Adrenal gland (tissue), 12 donors: ENCODE data around the gene OSBP2. TPM values are rescaled to one million over a fixed set of nuclear protein-coding genes. Genes with fewer than 3 reads are reported as not detected.

Experiments used
- DNase-seq, 7 donors: peaks; one replicate each; pipeline ENCODE4 v3.0.0-alpha.2; 2019 to 2020
- H3K27ac ChIP-seq, 5 donors: fragments of 200-600 bp; sonication (generic) in 4 of 5; 1 replicate in 3 of 5; 2 replicates in 2 of 5; pipeline versions ENCODE4 v1.5.1 to v1.8.0; 2016 to 2020; ENCODE audit warnings: mild to moderate bottlenecking in 1 of 5
- H3K27me3 ChIP-seq: fragments of 200-600 bp; 2 replicates; pipeline ENCODE4 v1.8.0; 2021
- H3K36me3 ChIP-seq, 2 donors: fragments of 200-600 bp; replicated peaks in 1 of 2; 1 replicate in 1 of 2; 2 replicates in 1 of 2; pipeline versions ENCODE4 v1.5.1 to v1.8.0; 2018 to 2022
- H3K4me1 ChIP-seq, 2 donors: fragments of 200-600 bp; replicated peaks in 1 of 2; 1 replicate in 1 of 2; 2 replicates in 1 of 2; pipeline versions ENCODE4 v1.5.1 to v1.8.0; 2018 to 2021
- H3K4me3 ChIP-seq, 4 donors: fragments of 200-600 bp; sonication (generic) in 3 of 4; one replicate each; pipeline ENCODE4 v1.5.1; 2016 to 2018
- H3K9me3 ChIP-seq, 3 donors: fragments of 200-600 bp; sonication (generic) in 1 of 3; replicated peaks in 1 of 3; 1 replicate in 2 of 3; 2 replicates in 1 of 3; pipeline versions ENCODE4 v1.5.1 to v1.8.0; 2016 to 2021
- CTCF ChIP-seq, 6 experiments: fragments of 450-650 bp in 4 of 6; fragments of 200-600 bp in 2 of 6; sonication (generic) in 1 of 6; IDR thresholded peaks; 1 replicate in 5 of 6; 2 replicates in 1 of 6; pipeline versions ENCODE4 v1.5.1 to v1.8.0; 2016 to 2021; ENCODE audit warnings: antibody characterized with exemption in 6 of 6, mild to moderate bottlenecking in 2 of 6, moderate library complexity in 1 of 6
- POLR2A ChIP-seq, 2 donors: fragments of 450-650 bp; IDR thresholded peaks; one replicate each; pipeline ENCODE4 v1.6.1; 2017; ENCODE audit warnings: antibody characterized with exemption in 2 of 2, mild to moderate bottlenecking in 2 of 2, moderate library complexity in 1 of 2
- WGBS, 4 donors: extraction: QIAGEN DNeasy Blood & Tissue Kit in 2 of 4; methylation state at CpG; one replicate each; pipeline versions ENCODE4 v1.1.5 to v1.1.7; 2013 to 2017; 5-methylcytosine and 5-hydroxymethylcytosine counted together
- intact Hi-C, 2 donors: fragments of 100-400 bp; cut with DNase I; formaldehyde crosslinking; loops; one replicate each; pipeline versions ENCODE4 v1.14.1 to v1.15.0; 2022 to 2023
- polyA plus RNA-seq, 3 donors: library from polyadenylated mRNA; stranded (reverse); fragments of 200-250 nt in 2 of 3; fragments of 350-450 nt in 1 of 3; fragmentation: Illumina TruSeq in 1 of 3; extraction: RNeasy Lipid Tissue Mini Kit (QIAGEN cat#74804) in 1 of 3; gene quantifications; one replicate each; pipeline ENCODE4 v1.2.3, GENCODE V29; 2013 to 2014
- total RNA-seq, 9 donors: library from RNA; depleted of rRNA in 4 of 9; stranded (reverse); fragments of >200 nt in 4 of 9; fragments of 120-200 nt in 1 of 9; fragmentation: NEBNext Ultra II Directional in 1 of 9; extraction: Animal tissue kit (Norgen Biotek cat#: 25700) in 1 of 9; gene quantifications; one replicate each; pipeline versions ENCODE4 v1.1.0 to v1.2.4, GENCODE V29; 2013 to 2023
- donor health status: healthy with polysubstance abuse.
- donor health status: Bipolar disorder and iron deficiency.
- donor health status: DM: yes; HTN: yes; CAD: no.
- donor health status: DM: no; HTN: no; CAD: no.
- donor health status: DM: no; HTN: no; CAD: no.
- donor health status: DM: yes; HTN: yes; CAD: no.

The OSBP2 gene
- total and polyA plus RNA-seq, 12 donors: 7.3 to 35.6 (median 19.7) TPM

DNA sequence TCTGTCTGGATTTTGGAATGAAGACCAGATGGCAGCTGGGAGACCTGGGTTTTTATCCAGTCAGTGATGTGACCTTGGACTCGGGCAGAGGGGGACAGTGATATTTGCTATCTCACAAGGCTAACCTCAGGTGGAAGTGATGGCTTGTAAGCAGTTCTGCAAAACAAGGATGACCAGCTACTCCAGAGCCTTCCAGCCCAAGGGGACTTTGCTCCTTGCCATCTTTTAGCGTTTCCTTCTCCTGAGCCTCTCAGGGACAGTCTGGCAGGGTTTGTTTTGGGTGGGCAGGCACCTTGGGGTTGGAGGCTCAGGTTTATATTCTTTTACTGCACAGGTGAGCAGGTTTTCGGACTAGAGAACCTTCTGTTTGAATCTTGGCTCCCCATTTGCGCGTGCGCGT, 9.5 kb upstream of the OSBP2 start:
- intact Hi-C loops: no loop called here
- H3K4me3 ChIP-seq: no peak overlapping the region
- H3K4me1 ChIP-seq: no peaks in the 10 kb centered on the region
- no peaks in the 10 kb centered on the region for H3K27me3 ChIP-seq
- no peaks in the 10 kb centered on the region for H3K9me3 ChIP-seq
- no peak overlapping the region for H3K27ac ChIP-seq
- DNase-seq: no peak
- TF ChIP-seq CTCF (IDR thresholded peaks at IDR 0.05) (no peak), POLR2A (IDR thresholded peaks at IDR 0.05) (no peak)
- WGBS, 4 donors: 69 to 87% (median 81%) methylated on average over 7 of the region's 7 CpGs
- H3K36me3 ChIP-seq: no peaks in the 10 kb centered on the region

- Histone ChIP-seq H3K4me1 (no peaks in the 10 kb centered on the region), H3K4me3 (no peak overlapping the region), H3K27ac (no peak overlapping the region), H3K9me3 (no peaks in the 10 kb centered on the region), H3K36me3 (no peaks in the 10 kb centered on the region), H3K27me3 (no peaks in the 10 kb centered on the region)
- intact Hi-C loops: no loop called here
- no peak for TF ChIP-seq CTCF (IDR thresholded peaks at IDR 0.05)
- TF ChIP-seq POLR2A (IDR thresholded peaks at IDR 0.05): no peak
- WGBS, 4 donors: 85 to 95% (median 91%) methylated on average over 3 to 4 of the region's 4 CpGs
- DNase-seq: no peak
Measured at GRCh38 chr22:30687358-30687757, 7.3 kb upstream of the OSBP2 start.

- Histone ChIP-seq H3K36me3 (no peaks in the 10 kb centered on the region), H3K27ac (no peak overlapping the region), H3K27me3 (no peaks in the 10 kb centered on the region), H3K4me1 (no peaks in the 10 kb centered on the region), H3K9me3 (no peaks in the 10 kb centered on the region), H3K4me3 (no peak overlapping the region)
- no peak for TF ChIP-seq CTCF (IDR thresholded peaks at IDR 0.05)
- TF ChIP-seq POLR2A (IDR thresholded peaks at IDR 0.05): no peak
- intact Hi-C loops: loop anchor here in 1 of 2 donors (10.0 kb wide), 2 partner anchors 55 kb away; partner anchors contain the start of gene SLC35E4
- no peak for DNase-seq
- WGBS, 4 donors: 58 to 68% (median 66%) methylated on average over 1 of the region's 1 CpG
Measured at GRCh38 chr22:30689622-30690021, 5.1 kb upstream of the OSBP2 start.

DNA sequence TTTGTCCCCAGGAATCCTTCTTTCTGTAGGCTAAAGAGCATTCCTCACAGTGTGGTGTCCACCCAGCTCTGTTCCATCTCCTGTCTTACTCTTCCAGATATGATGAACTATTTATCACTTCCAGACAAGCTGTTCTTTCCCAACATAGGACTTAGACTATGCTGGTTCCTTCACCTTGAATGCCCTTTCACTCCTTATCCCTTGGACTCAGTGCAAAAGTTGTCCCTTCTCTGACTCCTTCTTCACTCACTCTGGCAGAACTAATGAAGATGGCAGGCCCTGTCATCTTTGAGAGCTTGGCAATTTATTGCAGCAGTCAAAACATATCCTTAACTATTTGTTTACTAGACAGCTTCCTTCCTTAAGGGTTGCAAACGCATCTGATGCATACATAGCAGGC, 3.5 kb upstream of the OSBP2 start:
- no peak for TF ChIP-seq POLR2A (IDR thresholded peaks at IDR 0.05)
- no peak for TF ChIP-seq CTCF (IDR thresholded peaks at IDR 0.05)
- DNase-seq: no peak
- H3K27me3 ChIP-seq: no peaks in the 10 kb centered on the region
- peaks cover 7 to 11% of the 10 kb centered on the region in 2 donors for H3K4me1 ChIP-seq
- H3K27ac ChIP-seq: no peak overlapping the region
- H3K9me3 ChIP-seq: no peaks in the 10 kb centered on the region
- H3K4me3 ChIP-seq: no peak overlapping the region
- H3K36me3 ChIP-seq: no peaks in the 10 kb centered on the region
- WGBS, 4 donors: 67 to 85% (median 83%) methylated on average over 1 of the region's 1 CpG
- intact Hi-C loops: loop anchor here in 1 of 2 donors (10.0 kb wide), 2 partner anchors 54 to 56 kb away; partner anchors contain the start of gene SLC35E4
